ENCODE data around the gene ADARB2.
"Not testable (repeated sequence)": the region's sequence is repeated elsewhere in the genome, so short reads cannot be mapped to it uniquely, and the experiment has no call there.

The ADARB2 gene

GRCh38 chr10:1232164-1232911 lies 505.0 kb downstream of the ADARB2 start:
- no peak for DNase-seq

- DNase-seq, result no peak
These were observed 506.6 kb downstream of the ADARB2 start for GRCh38 chr10:1230592-1231275.

GRCh38 chr10:1230138-1230537 lies 507.2 kb downstream of the ADARB2 start:
- DNase-seq, result no peak

GRCh38 chr10:1229574-1229973 lies 507.8 kb downstream of the ADARB2 start:
- no peak for DNase-seq

- DNase-seq, result no peak
These were observed 508.2 kb downstream of the ADARB2 start for GRCh38 chr10:1229116-1229515.

GRCh38 chr10:1228467-1228975 lies 508.8 kb downstream of the ADARB2 start:
- no peak for DNase-seq

GRCh38 chr10:1227510-1228402 lies 509.6 kb downstream of the ADARB2 start:
- no peak for DNase-seq

- not testable (repeated sequence) for DNase-seq
These were observed 510.4 kb downstream of the ADARB2 start for GRCh38 chr10:1226907-1227306.

- DNase-seq, result not testable (repeated sequence)
These were observed 517.5 kb downstream of the ADARB2 start for GRCh38 chr10:1219874-1220273.

- no peak for DNase-seq
These were observed 519.7 kb downstream of the ADARB2 start for GRCh38 chr10:1217661-1218060.

- DNase-seq, result no peak
These were observed 520.1 kb downstream of the ADARB2 start for GRCh38 chr10:1217237-1217587.

GRCh38 chr10:1216574-1217236 lies 520.6 kb downstream of the ADARB2 start:
- DNase-seq, result no peak

GRCh38 chr10:1215862-1216573 lies 521.3 kb downstream of the ADARB2 start:
- DNase-seq, result no peak

GRCh38 chr10:1214882-1215540 lies 522.3 kb downstream of the ADARB2 start:
- no peak for DNase-seq

- no peak for DNase-seq
These were observed 523.2 kb downstream of the ADARB2 start for GRCh38 chr10:1214071-1214675.

- no peak for DNase-seq
These were observed 523.9 kb downstream of the ADARB2 start for GRCh38 chr10:1213252-1214070.

- DNase-seq, result no peak
These were observed 524.7 kb downstream of the ADARB2 start for GRCh38 chr10:1212571-1213141.

GRCh38 chr10:1211844-1212570 lies 525.3 kb downstream of the ADARB2 start:
- no peak for DNase-seq

- no peak for DNase-seq
These were observed 526.7 kb downstream of the ADARB2 start for GRCh38 chr10:1210667-1211066.
